DOHH2 (cell line): ENCODE results near the gene DLGAP1.

Source experiments
- EZH2phosphoT487 ChIP-seq: fragments of 200-600 bp; sonication (generic); IDR thresholded peaks from 2 replicates; pipeline ENCODE4 v1.6.1; 2017; ENCODE audit warnings: borderline replicate concordance, mild to moderate bottlenecking, antibody characterized with exemption, low read length, moderate library complexity, mixed read lengths
- TF ChIP-seq, protein P1 (sequence below): fragments of 200-600 bp; sonication (generic); IDR thresholded peaks from one replicate; pipeline ENCODE4 v1.5.1; 2014; ENCODE audit warnings: antibody characterized with exemption, mild to moderate bottlenecking, low read depth, low read length; ENCODE audit not compliant: poor library complexity, severe bottlenecking

DNA sequence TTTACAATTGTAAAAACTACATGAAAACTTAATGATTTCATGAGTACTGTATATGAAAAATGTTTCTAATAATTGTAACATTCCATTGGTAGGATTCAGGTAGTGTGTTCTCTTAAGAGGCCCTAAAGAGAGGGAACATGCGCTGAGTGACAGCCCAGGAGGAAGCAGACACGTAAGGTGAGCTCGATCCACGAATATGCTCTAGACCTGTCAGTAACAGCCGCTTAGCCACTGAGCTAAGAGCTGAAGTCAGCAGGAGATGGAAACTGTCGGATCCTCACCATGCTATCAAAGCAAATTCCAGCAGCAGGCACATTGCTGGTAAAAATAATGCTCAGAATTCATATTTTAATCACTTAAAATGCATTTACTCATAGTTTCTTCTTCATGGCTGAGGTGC is 658.7 kb downstream of the DLGAP1 start:
- TF ChIP-seq, protein P1, sequence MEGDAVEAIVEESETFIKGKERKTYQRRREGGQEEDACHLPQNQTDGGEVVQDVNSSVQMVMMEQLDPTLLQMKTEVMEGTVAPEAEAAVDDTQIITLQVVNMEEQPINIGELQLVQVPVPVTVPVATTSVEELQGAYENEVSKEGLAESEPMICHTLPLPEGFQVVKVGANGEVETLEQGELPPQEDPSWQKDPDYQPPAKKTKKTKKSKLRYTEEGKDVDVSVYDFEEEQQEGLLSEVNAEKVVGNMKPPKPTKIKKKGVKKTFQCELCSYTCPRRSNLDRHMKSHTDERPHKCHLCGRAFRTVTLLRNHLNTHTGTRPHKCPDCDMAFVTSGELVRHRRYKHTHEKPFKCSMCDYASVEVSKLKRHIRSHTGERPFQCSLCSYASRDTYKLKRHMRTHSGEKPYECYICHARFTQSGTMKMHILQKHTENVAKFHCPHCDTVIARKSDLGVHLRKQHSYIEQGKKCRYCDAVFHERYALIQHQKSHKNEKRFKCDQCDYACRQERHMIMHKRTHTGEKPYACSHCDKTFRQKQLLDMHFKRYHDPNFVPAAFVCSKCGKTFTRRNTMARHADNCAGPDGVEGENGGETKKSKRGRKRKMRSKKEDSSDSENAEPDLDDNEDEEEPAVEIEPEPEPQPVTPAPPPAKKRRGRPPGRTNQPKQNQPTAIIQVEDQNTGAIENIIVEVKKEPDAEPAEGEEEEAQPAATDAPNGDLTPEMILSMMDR: no peak
- no peak for TF ChIP-seq EZH2phosphoT487
